Activated CD4-positive, alpha-beta T cell treated with anti-CD3 and anti-CD28 coated beads for 36 hours (primary cell): ENCODE data around the gene PABPN1L. TPM values are rescaled to one million over a fixed set of nuclear protein-coding genes. Genes with fewer than 3 reads are reported as not detected.

ENCODE experiments used
- ATAC-seq: fragments of 200-7000 bp; cut with Tn5 transposase; one replicate; pipeline ENCODE4 v1.10.0; 2021; ENCODE audit warnings: mild to moderate bottlenecking, moderate library complexity
- CTCF ChIA-PET: fragments of 350-600 bp; sonication (Branson Sonifier 250); formaldehyde crosslinking; loops from one replicate; lab custom pipeline; 2021; ENCODE audit warnings: antibody characterized with exemption; lab: Charles Lee
- POLR2A ChIA-PET: fragments of 350-600 bp; sonication (Branson Sonifier 250); formaldehyde crosslinking; loops from one replicate; lab custom pipeline; 2021; ENCODE audit warnings: antibody characterized with exemption, inconsistent platforms; lab: Charles Lee
- DNase-seq: peaks from one replicate; pipeline ENCODE4 v3.0.0-alpha.2; 2020
- H3K27ac Mint-ChIP-seq: one replicate; pipeline ENCODE4 v1.8.0; 2021; ENCODE audit warnings: mixed read lengths
- H3K27me3 Mint-ChIP-seq: one replicate; pipeline ENCODE4 v1.8.0; 2021; ENCODE audit warnings: mixed read lengths
- H3K36me3 Mint-ChIP-seq: one replicate; pipeline ENCODE4 v1.8.0; 2021; ENCODE audit warnings: low read depth, mixed read lengths
- H3K4me1 Mint-ChIP-seq: one replicate; pipeline ENCODE4 v1.8.0; 2021; ENCODE audit warnings: mixed read lengths
- H3K4me3 Mint-ChIP-seq: one replicate; pipeline ENCODE4 v1.8.0; 2021; ENCODE audit warnings: mild to moderate bottlenecking, moderate library complexity, mixed read lengths
- H3K9me3 Mint-ChIP-seq: one replicate; pipeline ENCODE4 v1.8.0; 2021; ENCODE audit warnings: low read depth, mixed read lengths
- intact Hi-C, 2 experiments: fragments of 100-400 bp; cut with DNase I in 1 of 2; cut with micrococcal nuclease in 1 of 2; formaldehyde crosslinking; loops; one replicate each; pipeline versions ENCODE4 v1.14.2 to v1.15.1; 2022 to 2024; cut with DNase I, micrococcal nuclease
- total RNA-seq, 2 experiments: library from RNA; stranded (reverse); gene quantifications; one replicate each; pipeline ENCODE4 v1.2.3, GENCODE V29; 2021

The PABPN1L gene
- not detected for total RNA-seq

GRCh38 chr16:88866151-88866920, at the start of gene PABPN1L:
Gene PABPN1L, minus strand, starts transcription at chr16:88866660. Its CDS starts 54 bp downstream, at chr16:88866606.
- Mint-ChIP-seq H3K4me1 (peaks cover 2% of the 10 kb centered on the region), H3K4me3 (no peak within 1 kb of the TSS), H3K27ac (no peak within 1 kb of the TSS), H3K9me3 (no peaks in the 10 kb centered on the region), H3K27me3 (peaks cover 8% of the 10 kb centered on the region), H3K36me3 (peaks cover under 1% of the 10 kb centered on the region)
- DNase-seq (no peak), ATAC-seq (no peak)
- POLR2A ChIA-PET, result interaction anchor here (0.6 kb wide), 1 partner anchor 308 kb away, joined by 5 read pairs; no protein-coding TSS in a partner anchor
- CTCF ChIA-PET, result no interaction called here
- intact Hi-C loops, result no loop called here

GRCh38 chr16:88915639-88916327, 49.3 kb upstream of the PABPN1L start:
- POLR2A ChIA-PET, result no interaction called here
- CTCF ChIA-PET, result no interaction called here
- peaks cover 1% of the 10 kb centered on the region for H3K4me1 Mint-ChIP-seq

GRCh38 chr16:88914750-88915368, 48.4 kb upstream of the PABPN1L start:
- DNase-seq (no peak), ATAC-seq (no peak)
- no peak overlapping the region for H3K27ac Mint-ChIP-seq
- H3K4me3 Mint-ChIP-seq, result no peak overlapping the region
- no peaks in the 10 kb centered on the region for H3K4me1 Mint-ChIP-seq
- ChIA-PET POLR2A (no interaction called here), CTCF (no interaction called here)
- H3K27me3 Mint-ChIP-seq, result no peaks in the 10 kb centered on the region
- no peaks in the 10 kb centered on the region for H3K9me3 Mint-ChIP-seq
- intact Hi-C loops, result no loop called here
- H3K36me3 Mint-ChIP-seq, result no peaks in the 10 kb centered on the region

More at GRCh38 chr16:88915639-88916327, 49.3 kb upstream of the PABPN1L start:
- no peaks in the 10 kb centered on the region for H3K36me3 Mint-ChIP-seq
- H3K27ac Mint-ChIP-seq, result no peak overlapping the region
- no peak overlapping the region for H3K4me3 Mint-ChIP-seq
- ATAC-seq, result no peak
- no peak for DNase-seq
- intact Hi-C loops, result no loop called here
- H3K9me3 Mint-ChIP-seq, result no peaks in the 10 kb centered on the region
- H3K27me3 Mint-ChIP-seq, result no peaks in the 10 kb centered on the region

- POLR2A ChIA-PET, result no interaction called here
- no peak overlapping the region for H3K4me3 Mint-ChIP-seq
Measured at GRCh38 chr16:88913870-88914269, 47.4 kb upstream of the PABPN1L start.

GRCh38 chr16:88913001-88913612, 46.6 kb upstream of the PABPN1L start:
- ChIA-PET CTCF (interaction anchor here (0.6 kb wide), 1 partner anchor 254 kb away, joined by 3 read pairs; no protein-coding TSS in a partner anchor), POLR2A (no interaction called here)
- Mint-ChIP-seq H3K9me3 (no peaks in the 10 kb centered on the region), H3K4me1 (no peaks in the 10 kb centered on the region), H3K36me3 (no peaks in the 10 kb centered on the region), H3K4me3 (no peak overlapping the region), H3K27ac (no peak overlapping the region), H3K27me3 (no peaks in the 10 kb centered on the region)
- intact Hi-C loops, result no loop called here
- DNase-seq, result no peak
- ATAC-seq, result no peak

More at GRCh38 chr16:88913870-88914269, 47.4 kb upstream of the PABPN1L start:
- no peaks in the 10 kb centered on the region for H3K9me3 Mint-ChIP-seq
- CTCF ChIA-PET, result interaction anchor here (0.6 kb wide), 1 partner anchor 150 kb away, joined by 3 read pairs; no protein-coding TSS in a partner anchor
- H3K27ac Mint-ChIP-seq, result no peak overlapping the region
- intact Hi-C loops, result no loop called here
- no peaks in the 10 kb centered on the region for H3K36me3 Mint-ChIP-seq
- ATAC-seq (no peak), DNase-seq (no peak)
- no peaks in the 10 kb centered on the region for H3K4me1 Mint-ChIP-seq
- no peaks in the 10 kb centered on the region for H3K27me3 Mint-ChIP-seq

- intact Hi-C loops, result no loop called here
- CTCF ChIA-PET, result interaction anchor here (0.6 kb wide), 1 partner anchor 255 kb away, joined by 3 read pairs; no protein-coding TSS in a partner anchor
Measured at GRCh38 chr16:88912556-88912955, 46.1 kb upstream of the PABPN1L start.

GRCh38 chr16:88911946-88912310, 45.5 kb upstream of the PABPN1L start:
- Mint-ChIP-seq H3K27me3 (no peaks in the 10 kb centered on the region), H3K36me3 (no peaks in the 10 kb centered on the region), H3K4me1 (no peaks in the 10 kb centered on the region), H3K4me3 (no peak overlapping the region), H3K27ac (no peak overlapping the region), H3K9me3 (no peaks in the 10 kb centered on the region)
- ATAC-seq (no peak), DNase-seq (no peak)
- intact Hi-C loops, result no loop called here
- ChIA-PET CTCF (interaction anchor here (0.5 kb wide), 1 partner anchor 227 kb away, joined by 4 read pairs; no protein-coding TSS in a partner anchor), POLR2A (no interaction called here)

More at GRCh38 chr16:88912556-88912955, 46.1 kb upstream of the PABPN1L start:
- Mint-ChIP-seq H3K4me1 (no peaks in the 10 kb centered on the region), H3K9me3 (no peaks in the 10 kb centered on the region), H3K4me3 (no peak overlapping the region), H3K27ac (no peak overlapping the region), H3K27me3 (no peaks in the 10 kb centered on the region), H3K36me3 (no peaks in the 10 kb centered on the region)
- ATAC-seq (no peak), DNase-seq (no peak)
- POLR2A ChIA-PET, result no interaction called here

- Mint-ChIP-seq H3K27ac (no peak overlapping the region), H3K4me1 (no peaks in the 10 kb centered on the region), H3K36me3 (no peaks in the 10 kb centered on the region), H3K9me3 (no peaks in the 10 kb centered on the region), H3K27me3 (no peaks in the 10 kb centered on the region), H3K4me3 (no peak overlapping the region)
- intact Hi-C loops, result no loop called here
- ATAC-seq (no peak), DNase-seq (peak; percentile 26)
- ChIA-PET CTCF (interaction anchor here (0.5 kb wide), 1 partner anchor 226 kb away, joined by 4 read pairs; no protein-coding TSS in a partner anchor), POLR2A (no interaction called here)
Measured at GRCh38 chr16:88911136-88911945, 44.9 kb upstream of the PABPN1L start.

GRCh38 chr16:88910284-88911135, 44.0 kb upstream of the PABPN1L start:
- Mint-ChIP-seq H3K9me3 (no peaks in the 10 kb centered on the region), H3K4me3 (no peak overlapping the region), H3K27ac (no peak overlapping the region), H3K27me3 (no peaks in the 10 kb centered on the region), H3K36me3 (no peaks in the 10 kb centered on the region), H3K4me1 (no peaks in the 10 kb centered on the region)
- DNase-seq (no peak), ATAC-seq (no peak)
- CTCF ChIA-PET, result no interaction called here
- POLR2A ChIA-PET, result no interaction called here
- intact Hi-C loops, result no loop called here
